ENCODE data around the gene HAS3. TPM values are rescaled to one million over a fixed set of nuclear protein-coding genes. Genes with fewer than 3 reads are reported as not detected.

HAS3 gene
- total RNA-seq, 2 donors from 2014 or later, result 0.88 to 1.3 TPM

- intact Hi-C loops (cut with DNase I), result loop anchor here (5.0 to 10.0 kb wide), 3 partner anchors 210 to 262 kb away; no protein-coding TSS in a partner anchor
- peak; percentile 54 for DNase-seq (ENCODE audit: low spot score)
Measured at GRCh38 chr16:69114346-69114975, 9.0 kb downstream of the HAS3 start.

- intact Hi-C loops (cut with DNase I), result loop anchor here (5.0 to 10.0 kb wide), 3 partner anchors 210 to 263 kb away; no protein-coding TSS in a partner anchor
- peak; percentile 62 for DNase-seq (ENCODE audit: low spot score)
Measured at GRCh38 chr16:69114976-69115355, 9.5 kb downstream of the HAS3 start.

DNA sequence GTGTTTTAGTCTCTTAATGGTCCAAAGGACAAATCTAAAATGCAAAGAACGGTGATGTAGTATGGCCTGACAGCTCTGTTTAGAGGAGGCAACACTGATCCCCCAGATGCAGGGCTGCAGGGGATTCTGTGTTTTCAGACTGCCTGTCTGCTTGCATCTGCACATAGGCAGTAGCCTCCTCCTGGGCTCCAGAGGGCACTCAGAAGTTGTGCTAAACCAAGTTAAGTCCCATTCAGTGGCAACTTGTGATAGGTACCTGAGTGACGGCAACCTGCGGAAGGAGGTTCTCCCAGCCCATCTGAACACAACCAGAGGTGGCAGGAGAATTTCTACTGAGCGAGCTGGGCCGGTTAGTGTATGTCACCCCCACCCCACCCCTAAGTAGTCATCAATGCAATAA is 9.9 kb downstream of the HAS3 start:
- intact Hi-C loops (cut with DNase I), result loop anchor here (10.0 kb wide), 2 partner anchors 211 to 261 kb away; no protein-coding TSS in a partner anchor
- peak; percentile 25 for DNase-seq (ENCODE audit: low spot score)

- DNase-seq (ENCODE audit: low spot score), result peak; percentile 6
- intact Hi-C loops (cut with DNase I), result loop anchor here (10.0 kb wide), 2 partner anchors 211 to 261 kb away; no protein-coding TSS in a partner anchor
Measured at GRCh38 chr16:69115837-69116236, 10.4 kb downstream of the HAS3 start.

DNA sequence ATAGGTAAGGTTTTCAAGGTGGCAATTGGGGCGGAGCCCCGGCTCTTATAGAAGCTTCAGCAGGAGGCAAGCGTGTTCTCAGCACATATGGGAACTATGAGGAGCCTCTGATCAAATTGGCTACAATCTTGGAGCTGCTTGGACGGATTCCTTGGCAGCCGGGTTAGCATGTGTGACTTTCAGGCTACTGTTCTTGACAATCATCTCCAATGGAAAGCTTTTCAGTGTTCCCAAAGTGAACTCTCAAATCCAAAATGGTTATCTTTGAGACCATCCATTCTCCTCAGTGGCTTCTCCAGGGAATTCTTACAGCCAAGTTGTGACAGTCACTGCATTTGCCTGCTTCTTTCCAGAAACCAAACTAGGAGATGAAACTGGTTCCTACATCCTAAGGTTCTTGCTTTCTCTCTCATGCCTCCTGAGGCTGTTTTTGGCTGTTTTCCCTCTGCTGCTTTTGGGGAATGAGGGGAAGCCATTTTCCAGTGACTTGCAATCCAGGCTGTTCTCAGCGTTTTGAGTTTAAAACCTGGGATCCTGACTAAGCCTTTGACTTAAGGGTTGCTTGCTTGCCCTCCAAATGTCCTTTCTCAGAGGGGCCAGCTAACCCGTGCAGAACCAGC is 10.9 kb downstream of the HAS3 start:
- peak; percentile 9 for DNase-seq (ENCODE audit: low spot score)
- intact Hi-C loops (cut with DNase I), result loop anchor here (10.0 kb wide), 2 partner anchors 212 to 262 kb away; no protein-coding TSS in a partner anchor

DNA sequence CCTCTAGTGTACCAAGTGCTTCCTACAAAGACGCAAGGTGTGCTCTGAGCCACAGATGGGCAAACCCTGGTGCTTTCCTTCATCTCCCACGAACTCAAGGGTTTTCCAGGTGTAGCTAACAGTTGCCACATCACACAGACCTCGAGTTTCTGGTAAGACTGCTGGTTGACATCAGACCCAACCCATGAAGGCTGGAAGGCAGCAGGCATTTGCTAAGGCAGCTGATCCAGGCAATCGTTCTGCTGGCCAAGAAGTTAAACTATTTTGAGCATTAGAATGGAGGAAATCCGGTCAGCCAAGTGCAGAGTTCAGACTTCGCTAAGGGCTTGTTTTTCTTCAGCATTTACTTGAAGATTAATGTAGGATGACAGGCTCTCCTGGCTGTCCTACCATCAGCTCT is 11.5 kb downstream of the HAS3 start:
- intact Hi-C loops (cut with DNase I), result loop anchor here (10.0 kb wide), 2 partner anchors 212 to 262 kb away; no protein-coding TSS in a partner anchor
- DNase-seq (ENCODE audit: low spot score), result peak; percentile 17

- intact Hi-C loops (cut with DNase I), result loop anchor here (10.0 kb wide), 2 partner anchors 214 to 264 kb away; no protein-coding TSS in a partner anchor
- peak; percentile 5 for DNase-seq (ENCODE audit: low spot score)
Measured at GRCh38 chr16:69118468-69118867, 13.0 kb downstream of the HAS3 start.

GRCh38 chr16:69118994-69119393 is 13.5 kb downstream of the HAS3 start:
- intact Hi-C loops (cut with DNase I), result loop anchor here (10.0 kb wide), 2 partner anchors 214 to 264 kb away; no protein-coding TSS in a partner anchor
- DNase-seq (ENCODE audit: low spot score), result peak; percentile 35

DNA sequence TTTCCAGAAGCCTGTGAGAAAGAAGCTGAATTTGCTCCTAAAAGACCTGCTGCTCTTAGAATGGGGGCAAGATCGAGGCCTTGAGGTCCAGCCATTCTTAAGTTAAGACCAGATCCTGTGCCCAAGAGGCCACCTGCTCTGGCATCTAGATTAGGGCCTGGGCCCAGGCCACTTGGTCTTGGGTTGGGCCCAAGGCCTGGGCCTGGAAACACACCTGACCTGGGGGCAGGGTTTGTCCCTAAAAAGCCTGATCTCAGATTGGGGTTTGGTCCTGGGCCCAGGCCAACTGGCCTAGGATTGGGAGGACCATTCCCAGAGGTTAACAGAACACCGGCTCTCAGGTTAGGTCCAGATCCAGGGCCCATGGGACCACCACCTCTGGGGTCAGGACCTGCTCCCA is 14.1 kb downstream of the HAS3 start:
- intact Hi-C loops (cut with DNase I), result loop anchor here (10.0 kb wide), 2 partner anchors 215 to 265 kb away; no protein-coding TSS in a partner anchor
- DNase-seq (ENCODE audit: low spot score), result peak; percentile 66

GRCh38 chr16:69120096-69120664 is 14.7 kb downstream of the HAS3 start:
- DNase-seq (ENCODE audit: low spot score), result peak; percentile 56
- intact Hi-C loops (cut with DNase I), result loop anchor here in 1 of 2 donors (10.0 kb wide), 1 partner anchor 595 kb away; no protein-coding TSS in a partner anchor

DNA sequence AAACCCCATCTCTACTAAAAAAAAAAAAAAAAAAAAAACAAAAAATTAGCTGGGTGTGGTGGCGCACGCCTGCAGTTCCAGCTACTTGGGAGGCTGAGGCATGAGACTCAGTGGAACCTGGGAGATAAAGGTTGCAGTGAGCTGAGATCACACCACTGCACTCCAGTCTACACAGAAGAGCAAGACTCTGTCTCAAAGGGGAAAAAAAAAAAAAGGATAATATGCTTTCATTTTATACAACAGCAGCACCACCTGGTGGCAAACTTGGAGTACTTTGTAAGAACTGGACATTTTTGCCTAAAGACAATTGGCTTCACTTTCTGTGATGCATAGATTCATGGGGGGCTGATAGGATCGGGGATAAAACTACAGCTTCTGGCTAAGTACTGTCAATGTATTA is 18.5 kb downstream of the HAS3 start:
- DNase-seq (ENCODE audit: low spot score), result no peak
- intact Hi-C loops (cut with DNase I), result loop anchor here in 1 of 2 donors (10.0 kb wide), 1 partner anchor 599 kb away; no protein-coding TSS in a partner anchor

DNA sequence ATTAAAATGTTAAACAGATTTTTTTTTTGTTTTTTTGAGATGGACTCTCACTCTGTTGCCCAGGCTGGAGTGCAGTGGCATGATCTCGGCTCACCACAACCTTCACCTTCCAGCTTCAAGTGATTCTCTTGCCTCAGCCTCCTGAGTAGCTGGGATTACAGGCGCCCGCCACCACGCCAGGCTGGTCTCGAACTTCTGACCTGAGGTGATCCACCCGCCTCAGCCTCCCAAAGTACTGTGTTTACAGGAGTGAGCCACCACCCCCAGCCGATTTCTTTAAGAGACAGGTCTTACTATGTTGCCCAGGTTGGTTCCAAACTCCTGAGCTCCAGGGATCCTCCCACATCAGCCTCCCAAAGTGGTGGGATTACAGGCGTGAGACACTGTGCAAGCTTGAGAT is 19.0 kb downstream of the HAS3 start:
- intact Hi-C loops (cut with DNase I), result loop anchor here in 1 of 2 donors (10.0 kb wide), 1 partner anchor 600 kb away; no protein-coding TSS in a partner anchor

DNA sequence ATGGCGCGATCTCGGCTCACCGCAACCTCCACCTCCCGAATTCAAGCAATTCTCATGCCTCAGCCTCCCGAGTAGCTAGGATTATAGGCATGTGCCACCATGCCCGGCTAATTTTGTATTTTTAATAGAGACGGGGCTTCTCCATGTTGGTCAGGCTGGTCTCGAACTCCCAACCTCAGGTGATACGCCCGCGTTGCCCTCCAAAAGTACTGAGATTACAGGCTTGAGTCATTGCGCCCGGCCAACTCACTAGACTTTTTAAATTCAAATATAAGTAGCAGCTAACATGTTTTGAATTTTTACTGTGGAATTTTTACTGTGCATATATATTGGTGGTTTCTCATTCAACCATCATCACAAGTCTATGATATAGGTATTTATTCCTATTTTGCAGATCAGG is 19.5 kb downstream of the HAS3 start:
- DNase-seq (ENCODE audit: low spot score), result peak; percentile 35
- intact Hi-C loops (cut with DNase I), result loop anchor here in 1 of 2 donors (10.0 kb wide), 1 partner anchor 600 kb away; no protein-coding TSS in a partner anchor

More for the DNA sequence above, 19.0 kb downstream of the HAS3 start:
- peak; percentile 44 for DNase-seq (ENCODE audit: low spot score)

DNA sequence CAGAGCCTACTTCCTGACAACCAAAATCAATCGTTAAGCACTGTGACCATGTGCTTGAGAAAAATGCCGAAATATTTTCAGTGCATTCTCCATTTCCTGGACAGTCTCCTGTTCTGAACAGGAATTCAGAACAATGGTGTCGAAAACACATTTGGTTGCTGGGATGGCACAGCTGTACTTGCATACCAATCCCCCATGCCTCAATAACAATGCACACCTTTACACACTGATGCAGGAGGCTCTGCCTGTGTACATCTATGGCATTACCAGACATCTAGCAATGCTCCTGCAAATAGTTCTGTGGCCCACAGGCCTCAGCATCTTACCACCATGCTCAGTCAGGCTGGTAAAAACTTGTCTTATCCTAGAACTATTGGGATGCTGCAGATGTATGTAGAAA is 20.8 kb downstream of the HAS3 start:
- DNase-seq (ENCODE audit: low spot score), result peak; percentile 5

GRCh38 chr16:69126801-69127200 is 21.3 kb downstream of the HAS3 start:
- peak; percentile 58 for DNase-seq (ENCODE audit: low spot score)
- intact Hi-C loops (cut with DNase I), result loop anchor here in 1 of 2 donors (10.0 kb wide), 1 partner anchor 602 kb away; no protein-coding TSS in a partner anchor

More for the DNA sequence above, 20.8 kb downstream of the HAS3 start:
- intact Hi-C loops (cut with DNase I), result loop anchor here in 1 of 2 donors (10.0 kb wide), 1 partner anchor 601 kb away; no protein-coding TSS in a partner anchor

DNA sequence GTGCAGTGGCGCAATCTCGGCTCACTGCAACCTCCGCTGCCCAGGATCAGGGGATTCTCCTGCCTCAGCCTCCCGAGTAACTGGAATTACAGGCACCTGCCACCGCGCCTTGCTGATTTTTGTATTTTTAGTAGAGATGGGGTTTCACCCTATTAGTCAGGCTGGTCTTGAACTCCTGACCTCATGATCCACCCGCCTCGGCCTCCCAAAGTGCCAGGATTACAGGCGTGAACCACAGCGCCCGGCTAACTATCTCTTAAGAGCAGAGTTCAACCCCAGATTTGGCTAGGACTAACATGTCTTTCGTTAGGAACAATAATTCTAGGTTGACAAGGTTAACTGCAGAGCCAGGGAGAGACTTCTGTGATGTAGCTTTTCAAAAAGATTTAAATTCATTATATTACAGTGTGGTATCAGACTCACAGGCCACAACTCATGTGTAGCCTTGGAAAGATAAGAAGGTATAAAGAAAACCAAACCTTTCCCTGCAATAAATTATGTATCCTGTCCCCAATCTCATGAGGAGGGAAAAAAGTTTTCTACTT is 22.6 kb downstream of the HAS3 start:
- peak; percentile 47 for DNase-seq (ENCODE audit: low spot score)
- intact Hi-C loops (cut with DNase I), result loop anchor here in 1 of 2 donors (10.0 kb wide), 1 partner anchor 603 kb away; no protein-coding TSS in a partner anchor

DNA sequence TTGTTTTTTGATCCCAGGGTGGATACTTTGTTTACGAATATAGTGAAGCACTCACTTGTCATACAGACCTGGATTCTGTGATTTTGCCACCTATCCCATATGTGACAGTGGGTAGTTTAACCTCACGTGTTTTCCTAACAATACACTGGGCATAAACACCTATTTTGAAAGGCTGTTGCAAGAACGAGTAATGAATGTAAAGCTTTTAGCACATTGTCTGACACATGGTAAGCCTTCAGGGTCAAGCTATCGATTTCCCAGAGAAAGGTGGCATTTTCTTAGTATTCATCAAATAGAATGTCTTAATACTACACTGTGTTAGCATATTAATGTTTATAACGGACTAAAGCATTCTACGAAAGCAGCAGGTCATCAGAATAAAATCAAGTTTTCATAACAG is 25.0 kb downstream of the HAS3 start:
- DNase-seq (ENCODE audit: low spot score), result no peak
- intact Hi-C loops (cut with DNase I), result no loop called here

DNA sequence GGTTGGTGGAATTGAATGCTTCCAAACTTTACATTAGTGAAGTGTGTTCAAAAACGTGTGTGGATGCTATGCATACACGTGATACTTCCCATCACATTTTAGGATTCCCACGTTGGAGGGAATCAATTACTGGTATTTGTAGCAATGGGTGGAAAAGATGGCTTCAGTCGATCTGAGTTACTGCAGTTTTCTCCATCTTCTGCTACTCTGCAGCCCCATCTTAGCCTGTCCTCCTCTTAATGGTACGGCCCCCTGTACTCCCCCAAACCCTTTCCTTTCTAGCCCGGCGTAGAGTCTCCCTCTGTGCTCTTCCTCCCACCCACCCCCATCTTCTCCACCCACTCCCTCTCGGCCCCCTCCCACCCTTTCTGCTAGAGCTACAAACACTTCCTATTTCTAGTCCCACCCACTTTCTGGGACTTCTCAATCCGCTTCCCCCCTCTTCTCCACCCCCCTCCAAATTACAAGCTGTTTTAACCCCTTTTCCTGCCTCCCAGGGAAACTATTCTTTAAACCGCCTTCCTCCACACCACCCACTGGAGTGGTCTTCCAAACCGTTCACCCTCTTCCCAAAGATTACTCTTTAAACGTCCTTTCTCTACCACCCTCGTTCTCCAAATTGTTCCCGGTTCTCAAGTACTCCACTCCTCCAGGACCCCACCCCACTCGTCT is 25.9 kb downstream of the HAS3 start:
- intact Hi-C loops (cut with DNase I), result no loop called here
- peak; percentile 14 for DNase-seq (ENCODE audit: low spot score)
